HEK293 (cell line): Measurements from ENCODE around the gene CTR9.

Experiments used
- CTCF ChIP-seq: fragments of 450-650 bp; formaldehyde crosslinking; IDR thresholded peaks from 2 replicates; pipeline ENCODE4 v1.5.1; 2016; ENCODE audit warnings: missing biosample characterization, missing genetic modification characterization
- KLF1 ChIP-seq: fragments of 450-650 bp; formaldehyde crosslinking; IDR thresholded peaks from 2 replicates; pipeline ENCODE4 v1.5.1; 2016; ENCODE audit warnings: missing biosample characterization, missing genetic modification characterization
- PRDM4 ChIP-seq: fragments of 450-650 bp; formaldehyde crosslinking; IDR thresholded peaks from 2 replicates; pipeline ENCODE4 v1.5.1; 2017; ENCODE audit warnings: missing biosample characterization, missing genetic modification characterization
- SALL2 ChIP-seq: fragments of 450-650 bp; formaldehyde crosslinking; IDR thresholded peaks from 2 replicates; pipeline ENCODE4 v1.5.0; 2017; ENCODE audit warnings: missing biosample characterization, mild to moderate bottlenecking, missing genetic modification characterization, borderline replicate concordance
- ZBTB1 ChIP-seq: fragments of 450-650 bp; formaldehyde crosslinking; IDR thresholded peaks from 2 replicates; pipeline ENCODE4 v1.5.1; 2016; ENCODE audit warnings: missing biosample characterization, missing genetic modification characterization
- ZNF10 ChIP-seq: fragments of 450-650 bp; formaldehyde crosslinking; IDR thresholded peaks from 2 replicates; pipeline ENCODE4 v1.5.1; 2017; ENCODE audit warnings: missing biosample characterization, missing genetic modification characterization
- ZNF16 ChIP-seq: fragments of 450-650 bp; formaldehyde crosslinking; IDR thresholded peaks from 2 replicates; pipeline ENCODE4 v1.5.1; 2016; ENCODE audit warnings: low read depth, missing biosample characterization, missing genetic modification characterization
- ZNF2 ChIP-seq: fragments of 450-650 bp; formaldehyde crosslinking; IDR thresholded peaks from 2 replicates; pipeline ENCODE4 v1.5.1; 2016; ENCODE audit warnings: missing biosample characterization, missing genetic modification characterization
- ZNF214 ChIP-seq: fragments of 450-650 bp; formaldehyde crosslinking; IDR thresholded peaks from 2 replicates; pipeline ENCODE4 v1.5.1; 2017; ENCODE audit warnings: missing biosample characterization, mild to moderate bottlenecking, missing genetic modification characterization, borderline replicate concordance
- ZNF366 ChIP-seq: fragments of 450-650 bp; formaldehyde crosslinking; conservative IDR thresholded peaks from 2 replicates; pipeline ENCODE4 v1.5.1; 2016; ENCODE audit warnings: missing biosample characterization, missing genetic modification characterization
- ZNF426 ChIP-seq: fragments of 450-650 bp; formaldehyde crosslinking; IDR thresholded peaks from 2 replicates; pipeline ENCODE4 v1.5.1; 2017; ENCODE audit warnings: missing biosample characterization, missing genetic modification characterization, mild to moderate bottlenecking, inconsistent platforms, moderate library complexity
- ZSCAN16 ChIP-seq: fragments of 450-650 bp; formaldehyde crosslinking; IDR thresholded peaks from 2 replicates; pipeline ENCODE4 v1.5.1; 2016; ENCODE audit warnings: missing biosample characterization, missing genetic modification characterization

GRCh38 chr11:10746871-10747270 is 4.2 kb upstream of the CTR9 start:
- TF ChIP-seq SALL2 (tag by site-specific recombination) (no peak), CTCF (tag by site-specific recombination) (no peak), ZNF16 (no peak), ZBTB1 (no peak), ZNF10 (no peak), KLF1 (tag by site-specific recombination) (no peak), ZNF426 (tag by site-specific recombination) (no peak), ZNF214 (tag by site-specific recombination) (no peak), ZSCAN16 (tag by site-specific recombination) (no peak), ZNF366 (no peak), ZNF2 (tag by site-specific recombination) (no peak), PRDM4 (tag by site-specific recombination) (no peak)
